ENCODE data around the gene MYPN.
A peak's percentile ranks its signal among the peaks of the same experiment; 100 is the strongest.
"Not testable (repeated sequence)": the region's sequence is repeated elsewhere in the genome, so short reads cannot be mapped to it uniquely, and the experiment has no call there.

Gene MYPN

DNA sequence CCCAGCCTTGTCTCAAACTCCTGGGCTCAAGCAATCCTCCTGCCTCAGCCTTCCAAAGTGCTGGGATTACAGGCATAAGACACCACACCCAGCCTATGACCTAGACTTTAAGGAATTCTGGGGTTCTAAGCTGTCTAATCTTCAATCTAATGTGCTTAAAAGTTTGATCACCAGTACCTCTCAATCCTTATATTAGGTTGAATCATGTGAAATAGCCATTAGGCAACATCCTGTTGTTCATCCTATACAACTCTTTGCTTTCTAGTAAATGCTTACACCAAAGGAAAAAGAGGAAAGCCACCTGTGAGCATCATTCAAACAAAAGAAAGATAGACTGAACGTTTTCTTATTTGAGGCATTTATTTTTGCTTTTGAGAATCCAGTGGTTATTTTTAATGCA lies 66.7 kb downstream of the MYPN start:
- DNase-seq: no peak

DNA sequence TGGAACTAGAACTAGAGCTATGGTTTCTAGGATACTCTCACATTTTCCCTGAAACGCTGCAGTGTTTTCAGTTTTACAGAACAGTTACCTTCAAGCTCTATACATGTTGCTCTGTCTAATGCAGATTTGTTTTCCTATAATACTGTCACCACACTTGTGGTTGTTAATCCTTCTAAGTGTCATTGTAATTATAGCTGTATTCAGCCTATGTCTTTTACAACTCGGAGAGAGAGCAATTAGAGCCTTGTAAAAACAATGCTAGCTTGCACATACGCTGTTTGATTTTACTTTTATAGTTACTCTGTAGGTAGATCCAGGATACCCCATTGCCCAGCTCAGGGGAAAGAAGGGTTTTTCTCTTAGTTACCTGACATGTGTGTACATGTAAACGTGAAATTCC lies 67.5 kb downstream of the MYPN start:
- no peak for DNase-seq

DNA sequence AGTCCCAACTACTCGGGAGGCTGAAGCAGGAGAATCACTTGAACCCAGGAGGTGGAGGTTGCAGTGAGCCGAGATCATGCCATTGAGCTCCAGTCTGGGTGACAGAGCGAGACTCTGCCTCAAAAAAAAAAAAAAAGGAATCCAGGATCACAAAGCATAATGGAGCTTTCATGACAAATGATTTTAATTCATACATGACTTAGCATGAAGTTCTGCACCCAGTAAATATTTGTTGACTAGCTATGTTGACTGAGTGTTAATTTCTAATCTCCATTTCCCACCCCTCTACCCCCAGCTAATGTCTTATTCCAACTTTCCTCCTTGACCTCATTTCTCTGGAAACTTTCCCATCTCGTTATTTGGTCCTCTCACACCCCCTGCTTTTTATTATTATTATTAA lies 69.3 kb downstream of the MYPN start:
- no peak for DNase-seq

DNA sequence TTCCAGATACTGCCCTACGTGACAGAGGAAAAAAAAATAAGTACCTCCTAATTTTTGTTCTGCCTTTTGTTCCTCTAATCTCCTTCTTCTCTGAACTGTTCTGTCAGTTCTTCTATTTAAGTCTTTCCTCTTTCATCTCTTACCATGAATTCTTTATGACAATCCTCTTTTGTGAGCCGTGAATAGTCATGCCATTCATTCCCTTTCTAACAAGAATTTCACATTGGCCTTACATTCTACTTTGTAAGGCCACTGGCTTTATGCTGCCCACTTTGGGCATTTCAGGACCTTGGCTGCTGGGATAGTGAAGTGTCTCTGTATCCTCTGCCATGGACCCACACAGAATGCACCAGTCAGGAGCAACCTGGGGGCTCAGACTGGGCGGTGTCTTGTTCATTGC lies 69.7 kb downstream of the MYPN start:
- DNase-seq: no peak

DNA sequence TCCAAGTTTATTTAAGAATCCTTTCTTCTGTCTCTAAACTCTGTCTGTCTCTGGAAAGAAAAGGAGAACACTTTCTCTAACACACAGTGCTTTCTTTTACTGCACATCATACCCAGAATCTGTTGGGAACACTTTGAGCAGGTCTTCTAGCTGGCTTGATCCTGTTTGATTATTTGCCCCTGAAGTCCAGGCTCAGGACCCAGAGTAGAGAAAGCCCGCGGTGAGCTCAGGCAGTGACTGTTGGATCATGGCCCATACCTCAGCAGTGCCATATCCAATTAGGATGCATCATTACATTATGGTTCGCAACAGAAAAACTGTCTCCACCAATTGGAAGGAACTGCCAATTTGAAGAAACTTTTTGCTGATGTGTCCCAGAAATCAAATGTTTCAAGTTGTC lies 71.2 kb downstream of the MYPN start:
- DNase-seq: no peak

DNA sequence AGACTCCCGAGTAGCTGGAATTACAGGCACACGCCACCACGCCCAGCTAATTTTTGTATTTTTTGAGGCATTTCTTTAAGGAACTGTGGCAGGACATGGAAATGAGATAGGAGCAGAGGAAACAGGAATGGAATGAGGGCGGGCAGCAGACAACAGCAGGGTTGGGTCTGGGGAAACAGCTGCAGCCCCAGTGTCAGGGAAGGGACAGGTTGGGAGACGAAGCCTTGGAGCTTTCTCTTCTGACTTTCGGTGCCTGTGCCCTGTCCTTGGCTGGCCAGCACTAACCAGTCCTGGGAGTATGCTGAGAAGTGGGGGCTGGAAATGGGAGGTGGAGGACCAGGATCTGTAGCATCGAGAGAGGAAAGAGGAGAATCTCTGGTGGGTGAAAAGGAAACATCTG lies 75.3 kb downstream of the MYPN start:
- DNase-seq: no peak

DNA sequence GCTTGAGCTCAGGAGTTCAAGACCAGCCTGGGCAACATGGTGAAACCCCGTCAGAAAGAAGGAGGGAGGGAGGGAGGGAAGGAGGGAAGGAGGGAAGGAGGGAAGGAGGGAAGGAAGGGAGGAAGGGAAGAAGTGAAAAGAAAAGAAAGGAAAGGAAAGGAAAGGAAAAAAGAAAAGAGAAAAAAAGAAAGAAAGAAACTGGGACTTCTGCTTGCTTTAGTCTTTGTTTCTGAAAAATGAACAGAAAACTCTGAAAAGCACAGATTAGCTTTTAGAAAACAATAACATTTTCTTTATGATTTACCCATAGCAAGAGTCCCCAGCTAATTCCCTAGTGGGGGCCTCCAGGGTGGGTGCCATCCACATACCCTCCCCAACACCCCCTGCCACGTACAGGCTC lies 75.8 kb downstream of the MYPN start:
- no peak for DNase-seq

DNA sequence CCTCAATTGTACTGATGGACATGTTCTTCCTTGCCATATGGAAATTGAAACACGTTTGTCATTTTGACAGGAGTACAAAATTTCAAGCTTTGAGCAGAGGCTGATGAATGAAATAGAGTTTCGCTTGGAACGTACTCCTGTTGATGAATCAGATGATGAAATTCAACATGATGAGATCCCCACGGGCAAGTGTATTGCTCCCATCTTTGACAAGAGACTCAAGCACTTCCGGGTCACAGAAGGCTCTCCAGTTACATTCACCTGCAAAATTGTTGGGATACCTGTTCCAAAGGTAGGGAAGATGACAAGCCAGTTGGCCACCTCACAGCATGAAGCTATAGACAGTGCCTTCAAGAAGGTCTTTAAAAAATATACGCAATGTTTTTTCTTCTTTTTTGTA lies 79.5 kb downstream of the MYPN start:
- no peak for DNase-seq

DNA sequence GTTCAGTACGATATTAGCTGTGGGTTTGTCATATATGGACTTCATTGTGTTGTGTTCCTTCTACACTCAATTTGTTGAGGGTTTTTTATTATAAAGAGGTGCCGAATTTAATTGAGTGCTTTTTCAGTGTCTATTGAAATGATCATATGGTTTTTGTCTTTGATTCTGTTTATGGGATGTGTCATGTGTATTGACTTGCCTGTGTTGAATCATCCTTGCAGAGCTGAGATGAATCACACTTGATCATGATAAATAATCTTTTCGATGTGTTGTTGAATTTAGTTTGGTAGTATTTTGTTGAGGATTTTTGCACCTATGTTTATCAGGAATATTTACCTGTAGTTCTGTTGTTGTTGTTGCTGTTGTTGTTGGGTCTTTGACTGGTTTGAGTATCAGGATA lies 82.8 kb downstream of the MYPN start:
- no peak for DNase-seq

DNA sequence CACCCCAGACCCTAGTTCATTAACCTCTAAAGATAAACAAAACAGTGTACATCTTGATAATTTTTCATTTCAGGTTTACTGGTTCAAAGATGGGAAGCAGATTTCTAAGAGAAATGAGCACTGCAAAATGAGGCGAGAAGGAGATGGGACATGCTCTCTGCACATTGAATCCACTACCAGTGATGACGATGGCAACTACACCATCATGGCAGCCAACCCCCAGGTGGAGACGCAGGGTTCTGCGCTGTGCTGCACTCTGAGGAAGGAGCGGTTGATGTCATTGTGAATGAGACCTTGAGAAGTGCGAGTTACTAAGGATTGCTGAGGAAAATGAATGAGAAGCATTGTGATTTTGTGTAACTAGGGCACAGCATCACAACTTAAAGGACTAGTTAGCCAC lies 85.0 kb downstream of the MYPN start:
- DNase-seq: no peak

DNA sequence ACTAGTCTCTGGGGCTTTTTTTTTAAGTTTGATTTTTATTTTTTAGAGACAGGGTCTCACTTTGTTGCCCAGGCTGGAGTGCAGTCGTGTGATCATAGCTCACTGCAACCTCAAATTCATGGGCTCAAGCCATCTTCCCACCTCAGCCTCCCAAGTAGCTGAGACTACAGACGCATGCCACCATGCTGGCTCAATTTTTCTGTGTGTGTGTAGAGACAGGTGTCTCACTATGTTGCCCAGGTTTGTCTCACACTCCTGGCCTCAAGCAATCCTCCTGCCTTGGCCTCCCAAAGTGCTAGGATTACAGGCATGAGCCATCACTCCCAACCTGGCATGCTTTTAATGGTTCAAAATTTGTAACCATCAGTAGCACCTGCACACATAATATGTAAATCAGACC lies 86.5 kb downstream of the MYPN start:
- not testable (repeated sequence) for DNase-seq

DNA sequence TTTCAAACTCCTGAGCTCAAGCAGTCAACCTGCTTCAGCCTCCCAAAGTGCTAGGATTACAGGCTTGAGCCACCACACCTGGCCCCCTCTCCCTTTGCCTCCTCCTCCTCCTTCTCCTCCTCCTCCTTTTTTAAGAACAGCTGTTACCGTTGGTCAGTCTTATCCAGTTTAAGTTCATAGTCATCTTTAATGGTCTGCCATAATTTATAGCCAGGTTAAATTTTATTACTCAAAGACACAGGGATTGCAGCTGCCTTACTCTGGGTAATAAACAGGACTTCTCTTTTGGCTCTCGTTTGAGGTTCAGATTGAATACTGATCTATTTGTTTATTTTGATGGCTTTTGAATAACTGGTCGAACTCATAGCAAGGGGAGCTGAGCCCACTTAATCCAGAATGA lies 87.4 kb downstream of the MYPN start:
- DNase-seq: no peak

DNA sequence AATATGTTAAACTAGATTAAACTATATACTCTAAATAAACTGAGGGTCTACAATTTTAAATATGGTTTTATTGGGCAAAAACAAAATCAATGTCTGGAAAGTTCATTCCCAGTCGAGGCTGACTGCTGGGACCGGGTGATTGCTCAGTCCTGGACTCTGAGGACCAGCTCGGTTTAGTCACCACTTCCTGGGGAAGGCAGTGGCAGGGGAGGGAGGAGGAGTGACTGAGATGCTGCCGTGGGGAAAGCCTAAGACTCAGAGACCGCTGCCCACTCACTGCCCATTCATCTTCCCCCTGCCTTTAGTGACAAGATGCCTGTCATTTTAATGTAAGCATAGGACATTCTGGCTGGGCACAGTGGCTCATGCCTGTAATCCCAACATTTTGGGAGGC lies 93.7 kb downstream of the MYPN start:
- no peak for DNase-seq

DNA sequence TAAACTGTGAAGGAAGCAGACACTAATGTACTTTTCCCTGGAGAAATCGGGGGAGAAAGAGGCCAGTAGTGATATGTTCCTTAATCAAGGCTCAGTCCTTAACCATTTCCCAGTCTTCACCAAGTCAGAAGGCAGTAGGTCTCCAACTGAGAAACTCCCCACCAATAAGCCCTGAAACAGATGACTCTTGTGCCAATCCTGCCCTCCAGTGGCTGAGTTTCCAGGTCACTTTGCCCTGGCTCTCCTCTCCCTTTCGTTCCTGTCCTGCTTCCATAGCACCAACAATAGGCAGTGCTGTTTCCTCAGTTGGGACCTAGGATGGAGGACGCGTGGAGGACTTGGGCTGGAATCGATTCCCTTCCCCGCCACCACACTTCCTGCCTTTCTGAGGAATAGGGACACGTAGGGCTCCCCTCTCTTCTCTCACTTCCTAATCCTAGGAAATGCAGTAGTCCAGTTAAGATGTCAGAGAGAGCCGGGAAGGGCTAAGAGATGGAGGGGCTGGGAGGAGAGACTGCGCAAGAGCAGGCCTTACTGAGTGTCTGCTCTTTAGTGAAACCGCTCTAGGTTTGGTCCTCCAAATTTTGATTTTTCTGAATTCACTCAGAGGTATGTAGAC lies 99.2 kb downstream of the MYPN start:
- no peak for DNase-seq

DNA sequence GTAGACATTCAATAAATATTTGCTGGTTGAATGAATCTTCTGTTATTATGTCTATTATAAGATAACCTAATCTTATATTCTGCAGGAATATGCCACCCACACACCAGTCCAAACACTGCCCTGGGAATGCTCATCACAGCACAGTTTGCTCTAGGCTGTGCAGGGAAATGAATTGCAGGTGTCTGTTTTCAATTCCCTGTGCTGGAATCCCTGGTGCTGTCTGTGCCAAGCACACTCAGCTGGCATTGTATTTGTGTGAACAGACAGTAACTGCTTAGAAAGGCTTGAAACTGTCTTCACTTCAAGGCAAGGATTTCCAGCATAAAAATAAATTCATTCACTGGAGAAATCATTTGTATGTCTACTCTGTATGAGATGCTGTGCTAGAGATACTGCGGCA lies 102.4 kb downstream of the MYPN start:
- no peak for DNase-seq

DNA sequence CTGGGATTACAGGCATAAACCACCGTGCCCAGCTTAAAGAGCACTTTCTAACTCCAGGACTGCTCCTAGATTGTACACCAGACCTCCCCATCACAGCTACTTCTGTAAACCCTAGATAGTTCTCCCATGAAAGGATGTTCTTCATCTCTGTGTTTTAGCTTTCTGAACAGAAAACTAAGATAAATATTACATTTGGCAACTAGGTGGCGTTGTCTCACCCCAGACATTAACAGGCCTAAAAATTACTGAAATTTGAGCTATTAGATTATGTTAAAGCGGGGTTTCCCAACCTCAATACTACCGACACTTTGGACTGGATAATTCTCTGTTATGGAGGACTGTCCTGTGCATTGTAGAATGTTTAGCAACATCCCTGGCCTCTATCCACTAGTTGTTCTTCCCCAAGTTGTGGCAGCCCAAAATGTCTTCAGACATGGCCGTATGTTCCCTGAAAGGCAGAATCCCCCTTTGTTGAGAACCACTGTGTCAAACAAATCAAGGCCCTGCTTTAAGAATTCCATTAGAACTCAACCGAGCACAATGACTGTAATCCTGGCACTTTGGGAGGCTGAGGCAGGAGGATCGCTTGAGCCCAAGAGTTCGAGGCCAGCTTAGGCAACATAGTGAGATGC lies 103.5 kb downstream of the MYPN start:
- DNase-seq: peak; percentile 41

DNA sequence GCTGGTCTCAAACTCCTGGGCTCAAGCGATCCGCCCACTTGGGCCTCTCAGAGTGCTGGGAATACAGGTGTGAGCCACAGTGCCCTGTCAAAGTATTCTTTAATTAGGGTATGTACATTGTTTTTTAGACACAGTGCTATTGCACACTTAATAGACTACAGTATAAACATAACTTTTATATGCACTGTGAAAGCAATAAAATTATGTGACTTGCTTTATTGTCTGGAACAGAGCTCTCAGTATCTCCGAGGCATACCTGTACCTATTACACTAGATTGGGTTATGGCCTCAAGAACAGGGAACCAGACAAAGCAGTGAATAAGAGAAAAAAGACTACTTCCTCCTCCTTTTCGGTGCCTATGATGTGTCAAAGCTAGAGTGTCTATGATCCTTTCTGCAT lies 109.5 kb downstream of the MYPN start:
- DNase-seq: no peak

DNA sequence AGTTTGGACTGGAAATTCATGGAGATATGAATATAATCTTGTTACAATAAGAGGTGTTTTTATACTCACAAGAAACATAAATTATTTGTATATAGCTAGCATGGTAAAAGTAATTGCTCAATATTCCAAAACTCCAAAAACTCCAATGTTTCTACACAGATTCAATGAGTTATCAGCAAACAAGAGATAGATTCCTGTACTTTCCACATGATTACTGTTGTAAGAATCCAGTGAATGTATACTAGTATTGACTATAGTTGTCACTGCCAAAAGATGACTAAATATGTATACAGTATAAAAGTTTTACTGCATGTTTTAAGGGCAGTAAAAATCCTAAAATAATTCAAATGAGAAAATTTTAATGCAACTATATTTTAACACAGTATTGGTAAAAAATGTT lies 111.9 kb downstream of the MYPN start:
- DNase-seq: no peak

DNA sequence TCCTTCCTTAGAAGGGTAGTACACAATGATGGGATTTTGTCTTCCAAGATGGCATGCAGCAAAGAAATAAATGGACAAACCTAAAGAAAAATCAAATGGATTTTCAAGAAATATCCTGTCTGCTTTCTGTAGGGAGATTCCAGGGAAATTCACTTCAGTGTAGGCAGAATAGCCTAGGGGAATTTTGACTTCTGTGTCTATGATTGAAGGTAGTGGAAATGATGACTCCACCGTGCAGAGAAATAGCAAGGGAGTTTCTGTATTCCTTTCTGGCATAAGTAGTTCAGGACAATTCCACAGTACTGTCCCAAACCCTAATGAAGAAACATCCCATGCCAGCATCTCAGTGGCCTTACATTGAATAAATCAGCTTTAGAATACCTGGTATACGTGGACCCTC lies 113.1 kb downstream of the MYPN start:
- DNase-seq: no peak

DNA sequence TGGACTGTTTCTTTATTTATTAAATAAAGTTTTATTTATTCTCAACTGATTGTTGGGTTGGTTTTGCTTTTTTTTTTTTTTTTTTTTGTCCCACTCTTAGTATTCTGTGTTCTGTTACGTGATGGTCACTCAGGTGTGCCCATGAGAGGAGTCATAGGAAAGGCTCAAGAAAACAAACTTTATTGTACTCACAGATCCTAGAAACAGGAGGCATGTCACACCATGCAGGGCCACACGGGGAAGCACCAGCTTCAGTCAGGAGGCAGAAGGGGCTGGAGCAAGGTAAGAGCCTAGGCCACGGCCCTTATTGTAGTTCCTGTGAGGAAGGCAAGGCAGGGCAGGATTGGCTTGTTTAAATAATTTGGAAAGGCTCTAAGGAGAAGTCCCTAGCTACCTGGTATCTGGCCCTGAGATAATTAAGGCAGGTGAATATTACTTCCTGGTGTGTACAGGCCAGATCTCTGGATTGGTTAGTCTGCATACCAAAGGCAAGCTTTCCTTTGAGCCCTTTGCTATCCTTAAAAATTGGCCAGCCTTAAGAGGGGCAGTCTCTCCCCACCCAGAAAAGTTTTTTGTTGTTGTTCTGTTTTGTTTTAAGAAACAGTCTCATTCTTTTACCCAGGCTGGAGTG lies 114.4 kb downstream of the MYPN start:
- no peak for DNase-seq

DNA sequence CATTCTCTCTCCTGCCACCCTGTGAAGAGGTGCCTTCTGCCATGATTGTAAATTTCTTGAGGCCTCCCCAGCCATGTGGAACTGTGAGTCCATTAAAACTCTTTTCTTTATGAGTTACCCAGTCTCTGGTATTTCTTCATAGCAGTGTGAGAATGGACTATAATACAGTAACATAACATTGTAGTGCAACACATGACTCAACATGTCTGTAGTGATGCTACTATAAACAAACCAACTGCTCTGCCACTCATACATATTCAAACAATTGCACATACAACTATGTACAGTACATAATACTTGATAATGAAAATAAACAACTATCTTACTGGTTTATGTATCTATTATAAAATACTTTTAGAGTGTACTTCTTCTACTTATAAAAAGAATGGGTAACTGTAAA lies 115.5 kb downstream of the MYPN start:
- no peak for DNase-seq

DNA sequence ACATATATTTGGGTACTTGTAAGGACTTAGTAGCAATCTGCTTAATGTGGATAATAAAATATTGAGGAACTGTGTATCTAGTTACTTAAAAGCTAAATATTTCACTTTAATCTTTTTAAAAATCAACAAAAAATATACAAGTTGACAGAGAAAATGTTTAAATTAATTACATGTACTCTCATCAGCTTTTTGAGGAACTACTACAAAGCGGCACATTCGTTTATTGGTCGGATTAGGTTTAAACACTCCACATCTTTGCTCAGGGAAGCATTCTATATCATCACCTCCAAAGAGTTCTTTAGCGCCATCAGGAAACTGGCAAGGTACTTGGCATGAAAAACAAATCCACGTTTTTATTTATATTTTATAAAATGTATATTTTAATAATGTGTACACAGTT lies 121.0 kb downstream of the MYPN start:
- DNase-seq: no peak

DNA sequence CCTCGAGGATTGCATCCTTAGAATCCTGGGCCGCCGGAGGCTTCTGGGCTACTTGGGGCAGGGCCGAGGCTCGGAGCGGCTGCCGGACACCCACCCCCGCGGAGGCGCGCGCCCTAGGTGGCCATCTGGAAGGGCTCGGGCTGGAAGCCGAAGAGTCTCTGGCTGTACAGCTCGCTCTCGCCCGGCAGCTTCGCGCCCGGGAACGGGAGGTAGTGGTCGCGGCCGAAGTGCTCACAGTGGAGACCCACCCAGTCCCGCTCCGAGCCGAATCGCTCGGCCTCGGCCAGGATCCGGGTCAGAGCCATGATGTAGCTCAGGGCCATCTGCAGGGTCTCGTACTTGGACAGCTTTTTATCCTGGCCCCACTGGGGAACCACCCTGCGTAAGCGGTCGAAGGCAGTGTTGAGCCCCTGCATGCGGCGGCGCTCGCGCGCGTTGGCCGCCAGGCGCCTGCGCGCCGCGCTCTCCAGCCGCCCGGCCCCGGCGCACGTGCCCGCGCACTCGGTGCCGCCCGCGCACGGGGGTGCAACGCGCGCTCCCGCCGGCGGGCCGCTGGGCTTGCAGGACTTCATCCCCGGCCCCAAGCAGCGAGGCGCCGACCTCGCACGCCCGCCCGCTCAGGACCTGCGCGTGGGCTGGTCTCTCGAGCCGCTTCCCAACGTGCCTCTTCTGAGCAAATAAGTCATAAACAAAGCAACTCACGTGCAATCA lies 122.0 kb downstream of the MYPN start:
- DNase-seq: peak; percentile 13

DNA sequence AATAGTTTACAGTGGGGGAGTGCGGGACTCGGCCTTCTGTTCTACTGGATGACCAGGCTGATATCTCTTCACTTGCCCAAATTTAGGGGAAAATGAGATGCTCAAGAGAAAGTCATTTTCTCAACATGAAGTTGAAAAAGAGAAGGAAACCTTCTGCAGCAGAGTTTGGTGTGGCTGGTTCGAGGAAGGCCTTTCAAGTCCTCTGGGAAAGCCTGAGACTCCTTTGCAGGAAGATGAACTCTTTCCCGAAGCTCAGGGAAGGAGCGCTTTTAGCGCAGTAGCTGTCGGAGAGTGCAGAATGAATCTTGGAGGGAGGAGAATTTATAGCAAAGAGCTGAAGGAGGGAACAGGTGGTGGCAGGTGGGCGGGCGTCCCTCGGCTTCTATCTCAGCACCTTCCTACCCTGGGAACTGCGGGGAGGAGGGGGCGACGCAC lies 122.5 kb downstream of the MYPN start, which contains the start of gene ATOH7:
Gene ATOH7 (minus strand): TSS at position 297 of the 435 bp plus-strand sequence. CDS start 436 bp downstream, outside the sequence.
- no peak for DNase-seq

All from CD4-positive, alpha-beta T cell treated with Interleukin-17A for 1 hour (primary cell).